Umbilical cord (tissue), 2 donors: ENCODE measurements around the gene TMUB2. TPM values are rescaled to one million over a fixed set of nuclear protein-coding genes. Genes with fewer than 3 reads are reported as not detected.
A peak's percentile ranks its signal among the peaks of the same experiment; 100 is the strongest.

Source experiments
- DNase-seq: peaks from one replicate; pipeline ENCODE4 v3.0.0-alpha.2; 2015; ENCODE audit warnings: low spot score
- total RNA-seq: library from RNA; depleted of rRNA; stranded (reverse); fragments of >200 nt; gene quantifications from one replicate; pipeline ENCODE4 v1.2.3, GENCODE V29; 2014; ENCODE audit warnings: low replicate concordance; ENCODE audit not compliant: insufficient read depth

Gene TMUB2
- total RNA-seq, 1 donor from 2014 or later, result 24.6 TPM

- DNase-seq, result no peak
Measured at GRCh38 chr17:44176671-44177501, 9.9 kb upstream of the TMUB2 start.

- no peak for DNase-seq
Measured at GRCh38 chr17:44177640-44178039, 9.1 kb upstream of the TMUB2 start.

- DNase-seq, result no peak
Measured at GRCh38 chr17:44178133-44178532, 8.6 kb upstream of the TMUB2 start.

- DNase-seq, result no peak
Measured at GRCh38 chr17:44183024-44183423, 3.7 kb upstream of the TMUB2 start.

GRCh38 chr17:44184212-44184810 lies 2.5 kb upstream of the TMUB2 start:
- no peak for DNase-seq

- DNase-seq, result no peak
Measured at GRCh38 chr17:44187131-44187899, 543 bp downstream of the TMUB2 start.

- no peak for DNase-seq
Measured at GRCh38 chr17:44188576-44189403, 2.0 kb downstream of the TMUB2 start.

GRCh38 chr17:44190481-44190880 lies 3.7 kb downstream of the TMUB2 start:
- DNase-seq, result no peak

- DNase-seq, result no peak
Measured at GRCh38 chr17:44191369-44191768, 4.6 kb downstream of the TMUB2 start.

- no peak for DNase-seq
Measured at GRCh38 chr17:44191941-44192496, 5.2 kb downstream of the TMUB2 start.

- DNase-seq, result no peak
Measured at GRCh38 chr17:44192750-44193149, 6.0 kb downstream of the TMUB2 start.

- DNase-seq, result no peak
Measured at GRCh38 chr17:44193326-44194084, 6.7 kb downstream of the TMUB2 start.

GRCh38 chr17:44197107-44197506 lies 10.3 kb downstream of the TMUB2 start:
- DNase-seq, result no peak

- DNase-seq, result peak; percentile 71
Measured at GRCh38 chr17:44197980-44198720, 11.4 kb downstream of the TMUB2 start.

- DNase-seq, result peak; percentile 67
Measured at GRCh38 chr17:44198721-44199552, 12.2 kb downstream of the TMUB2 start.

- DNase-seq, result peak; percentile 99
Measured at GRCh38 chr17:44199553-44200477, 13.0 kb downstream of the TMUB2 start, which contains the start of gene ATXN7L3. ATXN7L3 (minus strand) TSS chr17:44199884; CDS start chr17:44198070, 1,814 bp downstream.

GRCh38 chr17:44200478-44201155 lies 13.8 kb downstream of the TMUB2 start:
- DNase-seq, result no peak
